Urothelium cell line (cell line): Measurements from ENCODE around the gene ZCWPW2.
A peak's percentile ranks its signal among the peaks of the same experiment; 100 is the strongest.

Experiments used
- DNase-seq: peaks from one replicate; pipeline ENCODE4 v3.0.0; 2011; ENCODE audit warnings: low spot score, mixed read lengths
- FAIRE-seq: peaks from 2 replicates; lab custom pipeline; 2011; peaks lifted over from hg19 to GRCh38; lab: Jason Lieb, UNC

ZCWPW2 gene, protein sequence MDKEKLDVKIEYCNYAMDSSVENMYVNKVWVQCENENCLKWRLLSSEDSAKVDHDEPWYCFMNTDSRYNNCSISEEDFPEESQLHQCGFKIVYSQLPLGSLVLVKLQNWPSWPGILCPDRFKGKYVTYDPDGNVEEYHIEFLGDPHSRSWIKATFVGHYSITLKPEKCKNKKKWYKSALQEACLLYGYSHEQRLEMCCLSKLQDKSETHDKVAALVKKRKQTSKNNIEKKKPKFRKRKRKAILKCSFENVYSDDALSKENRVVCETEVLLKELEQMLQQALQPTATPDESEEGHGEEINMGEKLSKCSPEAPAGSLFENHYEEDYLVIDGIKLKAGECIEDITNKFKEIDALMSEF

DNA sequence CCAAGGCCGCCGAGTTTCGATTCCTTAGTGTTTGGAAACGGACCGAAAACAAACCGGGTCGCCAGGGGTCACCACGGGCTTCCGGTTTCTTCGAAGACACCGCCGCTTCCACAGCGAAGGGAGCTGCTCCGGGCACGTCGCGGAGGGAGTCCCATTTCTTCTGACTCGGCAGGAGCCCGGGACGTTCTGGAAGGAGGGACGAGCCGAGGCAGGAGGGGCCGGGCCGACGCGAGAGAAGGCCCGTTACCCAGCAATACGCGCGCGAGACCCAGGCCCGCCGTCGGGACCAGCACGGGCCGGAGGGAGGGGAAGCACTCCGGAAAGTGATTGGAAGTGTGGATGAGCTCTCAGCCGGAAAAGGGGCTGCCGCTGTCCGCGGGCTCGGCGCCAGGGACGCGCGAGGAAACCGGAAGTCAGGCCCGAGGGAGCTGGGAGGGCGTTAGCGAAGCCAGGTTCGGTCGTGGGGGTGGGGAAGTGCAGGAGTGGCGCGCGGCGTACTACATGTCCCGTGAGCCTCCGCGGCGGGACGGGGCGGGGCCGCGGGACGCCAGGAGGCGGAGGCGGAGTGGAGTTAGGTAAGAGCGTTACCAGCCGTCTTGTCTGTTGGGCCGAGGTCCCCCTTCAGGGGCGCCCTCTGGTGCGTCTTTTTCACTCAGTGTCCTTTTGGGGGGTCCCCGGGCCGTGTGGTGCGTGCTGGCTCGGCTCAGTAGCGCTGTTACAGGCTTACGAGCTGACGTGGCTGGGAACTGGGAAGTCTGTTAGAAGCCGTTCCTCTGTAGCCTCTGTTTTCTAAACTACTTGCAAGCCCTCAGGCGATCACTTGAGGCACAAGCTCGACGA is at the start of gene ZCWPW2, which contains the start of gene AZI2:
Gene ZCWPW2 (plus strand): TSS at position 93 of the 840 bp plus-strand sequence. CDS start 64,348 bp downstream, outside the sequence.
Gene AZI2 (minus strand): TSS at position 196 of the 840 bp plus-strand sequence. CDS start 8,207 bp downstream, outside the sequence.
- DNase-seq (peak; percentile 90), FAIRE-seq (peak; percentile 97)

DNA sequence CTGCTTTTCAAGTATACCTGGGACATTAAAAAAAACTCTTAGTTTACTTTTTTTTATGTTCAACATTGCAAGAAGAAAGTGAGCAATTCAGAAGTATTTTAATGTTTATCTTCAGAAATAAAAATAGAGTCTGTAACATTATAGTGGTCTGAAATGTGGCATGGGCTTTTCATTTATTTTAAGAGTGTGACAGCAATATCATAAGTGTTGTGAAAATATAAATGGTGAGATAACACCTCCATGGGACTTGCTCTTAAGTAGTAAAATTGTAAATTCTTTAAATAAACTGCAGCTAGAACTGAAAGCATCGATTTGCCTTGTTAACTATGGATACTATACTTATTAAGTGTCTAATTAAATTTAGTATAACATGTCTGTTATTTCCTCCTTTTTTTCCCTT is 48.8 kb upstream of the ZCWPW2 start:
- FAIRE-seq (no peak), DNase-seq (no peak)

- FAIRE-seq (no peak), DNase-seq (no peak)
Measured at GRCh38 chr3:28300345-28300962, 48.1 kb upstream of the ZCWPW2 start.

- no peak for FAIRE-seq
- no peak for DNase-seq
Measured at GRCh38 chr3:28301688-28302087, 46.8 kb upstream of the ZCWPW2 start.

GRCh38 chr3:28308196-28308595 is 40.3 kb upstream of the ZCWPW2 start:
- no peak for FAIRE-seq
- no peak for DNase-seq

DNA sequence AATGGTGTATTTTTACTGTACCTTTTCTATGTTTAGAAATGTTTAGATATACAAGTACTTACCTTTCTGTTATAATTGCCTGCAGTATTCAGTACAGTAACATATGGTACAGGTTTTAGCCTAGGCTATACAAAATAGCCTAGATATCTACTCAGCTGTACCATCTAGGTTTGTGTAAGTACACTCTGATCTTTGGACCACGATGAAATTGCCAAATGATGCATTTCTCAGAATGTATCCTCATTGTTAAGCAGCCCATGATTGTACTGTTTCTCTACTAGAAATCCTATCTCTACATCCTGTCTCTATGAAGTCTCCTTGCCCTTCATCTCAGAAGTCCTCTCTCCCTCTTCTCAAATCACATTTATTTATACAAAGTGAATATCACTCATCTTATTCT is 32.8 kb upstream of the ZCWPW2 start:
- FAIRE-seq, result no peak
- no peak for DNase-seq

DNA sequence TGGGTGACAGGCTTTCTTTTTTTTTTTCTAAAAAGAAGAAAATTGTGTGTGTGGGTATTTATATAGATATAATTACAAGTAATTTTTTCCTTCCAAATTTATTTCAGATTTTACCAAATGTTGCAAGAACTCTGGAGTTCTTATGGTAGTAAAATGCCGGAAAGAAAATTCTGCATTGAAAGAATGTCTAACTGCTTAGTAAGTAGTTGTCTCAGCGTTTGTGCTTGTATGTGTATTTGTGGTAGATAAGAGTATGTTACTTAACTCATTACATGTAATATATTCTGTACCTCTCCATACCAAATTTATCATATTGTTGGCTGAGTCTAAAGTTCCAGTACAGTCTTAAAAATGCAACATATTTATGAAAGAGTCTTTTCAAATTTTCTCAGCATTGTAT is 32.3 kb upstream of the ZCWPW2 start:
- FAIRE-seq (no peak), DNase-seq (no peak)

- no peak for FAIRE-seq
Measured at GRCh38 chr3:28317438-28318022, 31.0 kb upstream of the ZCWPW2 start.

GRCh38 chr3:28320981-28321380 is 27.5 kb upstream of the ZCWPW2 start:
- FAIRE-seq (no peak), DNase-seq (no peak)

More at GRCh38 chr3:28317438-28318022, 31.0 kb upstream of the ZCWPW2 start:
- DNase-seq, result peak; percentile 48

GRCh38 chr3:28322464-28322863 is 26.1 kb upstream of the ZCWPW2 start:
- DNase-seq (no peak), FAIRE-seq (no peak)

DNA sequence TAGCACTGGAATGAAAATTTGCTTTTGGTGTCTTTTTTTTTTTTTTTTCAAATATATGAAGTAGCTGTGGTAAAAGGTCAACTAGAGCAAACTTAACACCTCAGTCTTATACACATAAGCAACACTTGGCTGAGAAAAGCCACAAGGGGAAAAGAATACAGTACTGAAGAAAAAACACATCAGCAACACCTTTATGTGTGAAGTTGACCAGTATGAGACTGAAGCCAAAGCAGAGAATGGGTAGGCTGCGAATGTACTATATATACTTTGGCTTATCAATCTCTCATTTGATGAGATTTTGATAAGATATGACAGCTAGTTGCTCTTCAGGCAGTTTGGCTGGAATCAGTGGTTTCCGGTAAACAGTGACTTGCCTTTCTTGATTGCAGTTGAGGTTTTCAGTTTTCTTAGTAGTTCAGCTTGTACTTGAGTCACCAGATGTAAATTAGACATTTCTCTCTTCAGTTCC is 22.0 kb upstream of the ZCWPW2 start:
- no peak for FAIRE-seq

DNA sequence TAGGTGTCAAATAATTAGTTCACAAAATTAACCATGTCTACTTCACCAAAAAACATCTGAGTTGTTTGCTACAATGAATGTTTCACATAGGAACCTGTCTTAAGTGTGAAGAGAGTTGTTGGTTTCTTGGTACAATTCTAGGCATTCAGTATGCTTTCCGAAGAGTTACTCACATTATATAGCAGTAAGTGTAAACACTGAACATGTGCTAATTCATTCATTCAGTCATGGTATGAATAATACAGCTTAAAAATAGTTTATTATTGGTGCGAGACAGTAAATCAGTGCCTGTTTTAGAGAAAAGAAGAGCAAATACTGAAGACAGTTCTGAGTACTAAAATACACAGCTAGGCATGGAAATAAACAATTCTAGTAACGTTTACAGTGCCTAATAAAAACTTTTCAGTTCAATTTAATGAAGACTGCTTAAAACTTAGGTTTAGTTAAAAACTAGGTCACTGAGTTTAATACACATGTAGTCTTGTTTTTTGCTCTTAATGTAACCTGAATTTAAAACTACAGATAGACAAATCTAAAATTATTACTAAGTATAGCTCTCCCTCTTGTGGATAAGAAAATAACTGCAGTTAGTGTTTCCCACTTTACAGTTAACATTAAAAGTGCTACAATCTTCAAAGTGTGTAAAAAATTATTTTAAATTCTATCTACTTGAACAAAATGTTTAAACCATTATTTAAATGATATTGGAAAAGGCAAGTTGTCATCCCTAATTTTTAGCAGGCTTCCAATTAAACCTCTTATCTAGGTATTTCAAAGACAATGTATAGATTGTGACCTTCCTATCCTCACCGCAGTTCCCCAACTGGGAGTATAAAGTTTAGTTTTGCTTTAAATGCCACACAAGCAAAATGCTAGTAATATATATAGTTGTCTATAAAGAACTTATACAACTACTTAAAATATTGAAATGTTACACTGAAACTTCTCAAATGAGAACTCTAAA is 20.1 kb upstream of the ZCWPW2 start:
- DNase-seq, result no peak
- no peak for FAIRE-seq

More for the DNA sequence above, 22.0 kb upstream of the ZCWPW2 start:
- no peak for DNase-seq

DNA sequence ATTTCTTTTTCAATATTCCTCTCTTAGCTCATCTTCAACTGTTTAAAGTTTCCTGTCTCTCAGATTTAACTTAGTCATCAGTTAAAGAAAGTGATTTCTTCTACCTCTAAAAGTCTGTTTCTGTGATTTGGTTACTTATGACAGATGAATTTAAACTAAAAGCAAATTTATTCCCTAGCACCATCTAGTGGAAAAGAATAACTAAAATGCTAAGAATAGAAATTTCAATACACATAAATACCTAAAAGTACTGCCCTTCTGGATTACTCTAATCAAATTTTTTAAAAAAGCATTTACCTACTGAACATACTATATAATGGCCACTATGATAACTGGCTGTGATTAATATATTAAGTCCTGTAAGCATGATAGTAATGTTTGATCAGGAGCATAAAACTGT is 14.0 kb upstream of the ZCWPW2 start:
- DNase-seq (no peak), FAIRE-seq (no peak)

GRCh38 chr3:28335246-28335645 is 13.3 kb upstream of the ZCWPW2 start:
- FAIRE-seq (no peak), DNase-seq (no peak)

- DNase-seq (no peak), FAIRE-seq (no peak)
Measured at GRCh38 chr3:28337230-28337629, 11.3 kb upstream of the ZCWPW2 start.

GRCh38 chr3:28343144-28343543 is 5.4 kb upstream of the ZCWPW2 start:
- no peak for DNase-seq
- no peak for FAIRE-seq

DNA sequence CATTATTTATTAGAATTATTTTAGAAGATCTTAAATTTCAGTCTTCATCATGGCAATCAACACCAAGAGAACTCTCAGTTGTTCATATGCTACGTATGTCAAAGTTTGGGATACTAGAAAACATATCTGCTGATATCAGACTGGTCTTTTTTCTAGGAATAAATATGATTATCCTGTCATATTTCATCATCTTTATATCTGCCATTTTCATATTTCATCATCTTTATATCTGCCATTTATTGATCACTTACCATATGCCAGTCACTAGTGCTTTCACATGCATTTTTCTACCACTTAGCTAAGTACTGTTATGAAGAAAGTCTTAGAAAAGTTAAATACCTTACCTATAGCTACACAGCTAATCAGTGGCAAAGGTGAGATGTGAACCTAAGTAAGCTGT is 2.8 kb upstream of the ZCWPW2 start:
- FAIRE-seq (no peak), DNase-seq (no peak)

- FAIRE-seq, result no peak
- no peak for DNase-seq
Measured at GRCh38 chr3:28347374-28348264, 902 bp upstream of the ZCWPW2 start.

DNA sequence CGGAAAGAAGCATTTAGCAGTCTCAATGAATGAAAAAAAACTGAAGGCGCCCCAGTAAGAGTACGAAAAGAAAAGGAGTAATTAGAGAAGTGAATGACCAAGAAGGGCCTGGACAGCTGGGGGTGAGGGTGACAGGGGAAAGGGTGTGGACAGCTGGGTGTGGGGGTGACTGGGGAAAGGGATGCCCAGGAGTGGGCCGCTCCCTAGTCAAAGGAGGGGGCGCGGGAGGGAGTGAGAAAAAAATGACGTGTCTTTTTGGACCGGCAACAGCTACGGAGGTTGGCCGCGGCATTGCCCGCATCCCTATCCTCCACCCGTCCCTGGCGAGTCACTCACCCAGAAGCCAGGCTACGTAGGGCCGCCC is 274 bp upstream of the ZCWPW2 start:
- DNase-seq (no peak), FAIRE-seq (no peak)
